GM12873 (cell line): ENCODE results near the gene ZBTB7B.

Source experiments
- TF ChIP-seq, protein P1 (sequence below): IDR thresholded peaks from 2 replicates; pipeline ENCODE4 v1.5.1; 2012; ENCODE audit warnings: low read depth, mild to moderate bottlenecking, moderate library complexity, low read length, control low read depth; ENCODE audit not compliant: insufficient read depth; ENCODE audit errors: missing control alignments

The ZBTB7B gene

DNA sequence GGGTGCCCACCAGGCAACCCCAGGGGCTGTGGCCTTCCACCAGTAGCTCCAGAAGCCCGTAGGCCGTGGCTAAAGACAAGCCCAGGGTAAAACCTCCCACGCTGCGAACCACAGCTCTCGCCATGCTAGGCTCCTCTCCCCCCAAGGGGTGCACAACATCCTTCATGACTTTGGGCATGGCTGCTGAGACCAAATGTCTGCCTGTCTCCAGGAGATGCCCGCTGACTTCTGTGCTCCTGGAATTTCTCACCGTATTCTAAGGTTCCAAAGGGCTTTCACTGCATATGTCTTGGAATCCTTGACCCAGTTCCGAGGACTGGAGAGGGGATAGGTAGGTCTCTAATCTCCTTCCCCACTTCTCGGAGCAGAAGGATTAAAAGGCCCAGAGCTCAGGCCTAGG is 30.9 kb downstream of the ZBTB7B start, which contains the start of the genes DCST1 and DCST2:
Gene DCST1 (plus strand): TSS at position 301 of the 400 bp plus-strand sequence. CDS start 213 bp downstream, outside the sequence.
Gene DCST2 (minus strand): TSS at position 258 of the 400 bp plus-strand sequence. CDS start 80 bp downstream, at position 178.
- TF ChIP-seq, protein P1, sequence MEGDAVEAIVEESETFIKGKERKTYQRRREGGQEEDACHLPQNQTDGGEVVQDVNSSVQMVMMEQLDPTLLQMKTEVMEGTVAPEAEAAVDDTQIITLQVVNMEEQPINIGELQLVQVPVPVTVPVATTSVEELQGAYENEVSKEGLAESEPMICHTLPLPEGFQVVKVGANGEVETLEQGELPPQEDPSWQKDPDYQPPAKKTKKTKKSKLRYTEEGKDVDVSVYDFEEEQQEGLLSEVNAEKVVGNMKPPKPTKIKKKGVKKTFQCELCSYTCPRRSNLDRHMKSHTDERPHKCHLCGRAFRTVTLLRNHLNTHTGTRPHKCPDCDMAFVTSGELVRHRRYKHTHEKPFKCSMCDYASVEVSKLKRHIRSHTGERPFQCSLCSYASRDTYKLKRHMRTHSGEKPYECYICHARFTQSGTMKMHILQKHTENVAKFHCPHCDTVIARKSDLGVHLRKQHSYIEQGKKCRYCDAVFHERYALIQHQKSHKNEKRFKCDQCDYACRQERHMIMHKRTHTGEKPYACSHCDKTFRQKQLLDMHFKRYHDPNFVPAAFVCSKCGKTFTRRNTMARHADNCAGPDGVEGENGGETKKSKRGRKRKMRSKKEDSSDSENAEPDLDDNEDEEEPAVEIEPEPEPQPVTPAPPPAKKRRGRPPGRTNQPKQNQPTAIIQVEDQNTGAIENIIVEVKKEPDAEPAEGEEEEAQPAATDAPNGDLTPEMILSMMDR, result no peak

DNA sequence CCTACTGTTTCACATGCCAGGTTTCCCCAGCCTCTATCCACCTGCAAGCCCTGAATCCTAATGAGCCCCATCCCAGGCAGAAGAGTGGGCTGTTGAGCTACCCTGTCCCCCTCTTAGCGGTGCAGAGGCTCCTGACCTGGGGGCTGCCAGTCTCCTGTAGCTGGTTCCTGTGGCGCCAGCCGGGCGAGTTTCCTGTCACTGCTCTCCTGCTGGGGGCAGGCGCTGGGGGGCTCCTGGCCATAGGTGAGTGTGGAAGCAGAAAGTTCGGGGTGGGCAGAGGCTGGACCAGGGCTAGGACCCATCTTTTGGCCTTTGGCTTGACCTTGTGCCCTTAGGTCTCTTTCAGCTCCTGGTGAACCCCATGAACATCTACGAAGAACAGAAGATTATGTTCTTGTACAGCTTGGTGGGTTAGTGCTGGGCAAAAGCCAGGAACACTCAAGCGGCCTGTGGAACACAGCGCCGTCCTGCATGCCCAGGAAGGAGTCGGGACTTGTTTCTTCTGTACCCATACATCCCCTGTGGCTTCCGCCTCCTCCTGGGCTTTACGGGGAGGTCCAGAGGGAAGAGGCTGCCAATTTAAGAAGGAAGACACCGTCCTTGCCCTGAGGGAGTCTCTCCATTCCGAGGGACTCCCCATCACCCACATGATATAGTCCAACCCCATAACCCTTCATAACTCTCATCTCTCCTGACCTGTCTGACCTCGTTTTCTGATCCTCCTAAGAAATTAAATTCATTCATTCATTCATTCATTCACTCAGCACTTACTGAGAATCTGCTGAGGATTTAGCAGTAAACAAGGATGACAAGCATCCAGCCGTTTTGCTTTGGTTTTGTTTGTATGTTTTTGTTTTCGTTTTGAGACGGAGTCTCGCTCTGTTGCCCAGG is 32.0 kb downstream of the ZBTB7B start:
- TF ChIP-seq, protein P1, result no peak

DNA sequence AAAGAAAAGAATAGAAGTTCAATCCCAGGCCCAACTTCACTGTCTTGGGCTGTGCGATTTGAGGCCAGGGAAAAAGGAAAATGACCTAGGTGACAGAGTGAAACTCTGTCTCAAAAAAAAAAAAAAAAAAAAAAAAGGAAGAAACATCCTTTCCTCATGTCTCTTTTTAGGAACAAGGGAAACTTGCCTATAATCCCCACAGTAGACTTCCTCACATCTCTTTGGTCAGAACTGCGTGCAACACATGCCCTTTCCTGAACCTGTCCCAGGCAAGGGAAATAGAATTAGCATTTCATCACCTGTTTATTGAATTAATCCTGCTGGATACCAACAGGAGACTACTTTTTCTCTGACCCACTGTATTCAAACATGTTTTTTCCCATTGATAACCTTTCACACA is 33.3 kb downstream of the ZBTB7B start:
- TF ChIP-seq, protein P1, result no peak

DNA sequence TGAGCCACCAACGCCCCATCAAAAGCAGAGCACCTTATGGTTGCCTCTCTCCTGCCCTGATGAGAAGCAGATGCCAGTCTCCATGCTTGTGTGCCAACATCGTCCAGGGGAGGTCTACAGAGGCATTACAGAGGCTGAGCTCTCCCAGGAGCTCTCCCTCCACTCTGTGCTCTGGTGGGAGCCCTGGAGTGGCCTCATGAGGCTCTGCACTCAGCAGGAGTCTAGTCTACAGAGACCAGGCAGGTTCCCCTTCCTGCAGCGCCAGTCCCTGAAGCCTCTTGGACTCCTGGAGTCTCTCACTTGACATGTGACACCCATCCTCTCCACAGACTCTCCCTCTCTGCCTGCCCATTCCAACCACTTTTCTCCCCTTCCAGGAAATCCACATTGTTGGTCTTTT is 34.4 kb downstream of the ZBTB7B start:
- TF ChIP-seq, protein P1, result no peak

DNA sequence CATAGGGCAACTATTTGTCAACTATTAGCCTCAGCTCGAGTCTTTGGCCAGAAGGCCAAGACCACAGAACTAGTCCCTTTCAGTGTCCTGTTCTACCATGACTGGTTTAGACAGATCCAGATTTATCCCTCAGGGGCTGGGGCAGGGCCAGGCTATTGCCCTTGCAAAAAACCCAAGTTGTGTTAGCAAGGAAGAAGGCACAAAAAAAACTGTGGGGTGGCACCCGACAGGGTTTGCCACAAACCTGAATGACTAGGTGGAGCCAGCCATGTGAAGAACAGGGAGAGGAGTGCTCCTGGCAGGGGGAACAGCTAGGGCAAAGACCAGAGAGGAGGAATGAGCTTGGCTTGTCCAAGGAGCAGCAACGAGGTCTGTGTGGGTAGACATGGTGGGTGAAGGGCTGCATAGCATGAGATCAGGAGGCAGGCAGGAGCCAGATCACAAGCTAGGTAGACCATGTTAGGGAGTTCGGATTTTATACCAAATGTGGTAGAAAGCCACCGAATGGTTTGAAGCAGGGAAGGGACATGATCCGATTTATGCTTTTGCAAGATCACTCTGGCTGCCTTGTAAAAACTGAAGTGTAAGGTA is 35.3 kb downstream of the ZBTB7B start:
- TF ChIP-seq, protein P1, result no peak

DNA sequence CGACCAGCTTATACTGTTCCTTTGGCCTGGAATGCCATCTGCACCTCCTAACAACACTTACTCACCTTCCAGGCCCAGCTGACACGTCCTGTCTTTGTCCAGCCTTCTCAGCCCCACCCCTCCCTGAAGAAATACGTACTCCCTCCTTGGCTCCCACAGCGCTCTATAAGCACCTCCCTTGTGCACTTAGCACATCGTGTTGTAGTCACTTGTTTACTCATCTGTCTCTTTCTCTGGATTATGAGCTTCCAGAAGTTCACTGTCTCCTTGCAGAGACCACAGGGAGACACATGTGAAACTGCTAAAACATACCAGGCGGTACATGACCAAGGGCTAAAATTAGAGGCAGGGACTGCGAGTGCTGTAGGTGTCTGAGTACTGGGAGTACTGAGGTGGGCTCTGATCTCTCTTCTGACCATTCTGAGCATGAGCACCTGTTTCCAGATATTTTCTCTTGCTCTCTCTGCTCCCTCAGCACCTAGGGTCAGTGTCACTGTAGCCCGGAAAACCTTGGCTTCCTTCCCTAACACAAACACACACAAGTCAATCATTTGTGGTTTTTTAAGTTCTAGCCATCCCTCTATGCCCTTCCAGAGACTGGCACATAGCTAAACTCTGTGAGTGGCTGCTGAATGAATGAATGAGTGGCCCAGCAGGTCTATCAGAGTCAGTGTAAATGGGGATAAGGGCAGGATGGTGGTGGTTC is 36.2 kb downstream of the ZBTB7B start:
- TF ChIP-seq, protein P1, result no peak

DNA sequence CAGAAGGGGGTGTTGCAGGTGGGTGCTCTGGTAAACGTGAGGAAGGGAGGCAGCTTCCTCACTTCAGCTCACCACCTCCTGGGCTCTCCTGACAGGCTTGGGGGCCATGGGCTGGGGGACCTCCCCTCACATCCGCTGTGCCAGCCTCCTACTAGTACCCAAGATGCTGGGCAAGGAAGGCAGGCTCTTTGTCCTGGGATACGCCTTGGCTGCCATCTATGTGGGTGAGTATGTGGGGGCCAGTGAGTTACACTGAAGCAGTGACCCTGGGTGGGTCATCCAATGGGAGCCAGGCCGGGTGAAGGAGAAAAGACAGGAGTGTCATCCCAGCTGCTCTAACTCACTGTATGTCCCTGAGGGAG is 36.7 kb downstream of the ZBTB7B start:
- TF ChIP-seq, protein P1, result no peak
